Esophagus squamous epithelium (tissue), 5 donors: ENCODE results near the gene SIGLEC7. TPM values are rescaled to one million over a fixed set of nuclear protein-coding genes. Genes with fewer than 3 reads are reported as not detected.

Source experiments
- DNase-seq: peaks from one replicate; lab custom pipeline; 2025; lab: John Stamatoyannopoulos, UW
- H3K27ac ChIP-seq, 4 donors: fragments of 200-600 bp; sonication (generic); one replicate each; pipeline ENCODE4 v1.5.1; 2016 to 2019; ENCODE audit warnings: mild to moderate bottlenecking in 1 of 4
- H3K27me3 ChIP-seq, 4 donors: fragments of 200-600 bp; sonication (generic); 1 replicate in 3 of 4; 2 replicates in 1 of 4; pipeline versions ENCODE4 v1.5.1 to v1.6.0; 2017 to 2021; ENCODE audit warnings: antibody characterized with exemption in 1 of 4
- H3K36me3 ChIP-seq, 3 donors: fragments of 200-600 bp; sonication (generic); one replicate each; pipeline ENCODE4 v1.5.1; 2016 to 2019
- H3K4me1 ChIP-seq, 3 donors: fragments of 200-600 bp; sonication (generic); one replicate each; pipeline ENCODE4 v1.5.1; 2017 to 2019
- H3K4me3 ChIP-seq, 4 donors: fragments of 200-600 bp; sonication (generic); 1 replicate in 3 of 4; 2 replicates in 1 of 4; pipeline ENCODE4 v1.5.1; 2016 to 2019; ENCODE audit warnings: mild to moderate bottlenecking in 2 of 4, moderate library complexity in 1 of 4
- H3K9me3 ChIP-seq, 3 donors: fragments of 200-600 bp; sonication (generic); one replicate each; pipeline ENCODE4 v1.5.1; 2016 to 2019
- CTCF ChIP-seq, 6 experiments: fragments of 450-650 bp in 4 of 6; fragments of 200-600 bp in 2 of 6; sonication (generic) in 2 of 6; IDR thresholded peaks; one replicate each; pipeline ENCODE4 v1.5.1; 2016 to 2019; ENCODE audit warnings: antibody characterized with exemption in 6 of 6, mild to moderate bottlenecking in 4 of 6, moderate library complexity in 4 of 6
- POLR2A ChIP-seq, 4 donors: fragments of 450-650 bp; IDR thresholded peaks; one replicate each; pipeline ENCODE4 v1.6.1; 2017; ENCODE audit warnings: antibody characterized with exemption in 4 of 4, mild to moderate bottlenecking in 4 of 4, moderate library complexity in 3 of 4
- WGBS, 2 donors: methylation state at CpG; one replicate each; pipeline ENCODE4 v1.1.5; 2018; 5-methylcytosine and 5-hydroxymethylcytosine counted together
- intact Hi-C: fragments of 100-400 bp; cut with DNase I; formaldehyde crosslinking; loops from one replicate; pipeline ENCODE4 v1.15.0; 2022
- total RNA-seq, 4 donors: library from RNA; depleted of rRNA; stranded (reverse); fragments of >200 nt; gene quantifications; one replicate each; pipeline ENCODE4 v1.1.0, GENCODE V29; 2016
- donor health status: DM: yes; HTN: yes; CAD: no.

The SIGLEC7 gene
- total RNA-seq, 4 donors from 2014 or later = 0.13 to 3.8 (median 0.32) TPM; not detected in 1

GRCh38 chr19:51201712-51202111 lies 59.6 kb downstream of the SIGLEC7 start:
- Histone ChIP-seq H3K4me1 (no peaks in the 10 kb centered on the region), H3K27ac (no peak overlapping the region), H3K4me3 (no peak overlapping the region), H3K36me3 (no peaks in the 10 kb centered on the region), H3K27me3 (peaks cover 0 to 34% (median 0%) of the 10 kb centered on the region in 4 donors), H3K9me3 (no peaks in the 10 kb centered on the region)
- intact Hi-C loops = no loop called here
- 64 to 65% methylated on average over 4 of the region's 5 CpGs for WGBS, 2 donors
- no peak for DNase-seq
- TF ChIP-seq POLR2A (IDR thresholded peaks at IDR 0.05) = no peak
- no peak for TF ChIP-seq CTCF (IDR thresholded peaks at IDR 0.05)

Other genes with a start within 250 kb of the SIGLEC7 start
- not detected for gene KLK4, start 230.9 kb upstream of the SIGLEC7 start, total RNA-seq
- 10 to 100 TPM in 3 of 4 donors, 1 to 10 TPM in 1; 5.9 to 84.7 (median 49.9) TPM for gene KLK5, start 189.3 kb upstream of the SIGLEC7 start, total RNA-seq
- gene KLK6, start 172.7 kb upstream of the SIGLEC7 start, total RNA-seq = 100 to 1,000 TPM in 2 of 4 donors, 10 to 100 TPM in 1, 1 to 10 TPM in 1; 6.1 to 160 (median 102) TPM
- 100 to 1,000 TPM in 3 of 4 donors, 1 to 10 TPM in 1; 9.5 to 309 (median 198) TPM for gene KLK7, start 158.4 kb upstream of the SIGLEC7 start, total RNA-seq
- gene KLK8, start 140.7 kb upstream of the SIGLEC7 start, total RNA-seq = 100 to 1,000 TPM in 3 of 4 donors, 10 to 100 TPM in 1; 32.8 to 235 (median 191) TPM
- 100 to 1,000 TPM in 3 of 4 donors, 10 to 100 TPM in 1; 73.4 to 816 (median 310) TPM for gene KLK10, start 122.6 kb upstream of the SIGLEC7 start, total RNA-seq
- 100 to 1,000 TPM; 171 to 460 (median 244) TPM for gene KLK11, start 115.7 kb upstream of the SIGLEC7 start, total RNA-seq
- 100 to 1,000 TPM in 2 of 4 donors, 10 to 100 TPM in 2; 16.2 to 231 (median 115) TPM for gene KLK12, start 107.3 kb upstream of the SIGLEC7 start, total RNA-seq
- gene KLK13, start 77.2 kb upstream of the SIGLEC7 start, total RNA-seq = 100 to 1,000 TPM; 163 to 973 (median 600) TPM
- gene KLK14, start 59.4 kb upstream of the SIGLEC7 start, total RNA-seq = under 1 TPM in 1 of 4 donors, not detected in 3; 0.66 TPM
- gene CTU1, start 33.9 kb upstream of the SIGLEC7 start, total RNA-seq = 10 to 100 TPM; 10.8 to 18.6 (median 13.5) TPM
- 1 to 10 TPM in 3 of 4 donors, under 1 TPM in 1; 0.49 to 4.4 (median 2.4) TPM for gene SIGLEC9, start 17.4 kb upstream of the SIGLEC7 start, total RNA-seq
- gene CD33, start 82.8 kb downstream of the SIGLEC7 start, total RNA-seq = 1 to 10 TPM in 1 of 4 donors, under 1 TPM in 3; 0.30 to 6.7 (median 0.58) TPM
- not detected for gene SIGLECL1, start 108.8 kb downstream of the SIGLEC7 start, total RNA-seq
- gene IGLON5, start 169.3 kb downstream of the SIGLEC7 start, total RNA-seq = not detected
- 100 to 1,000 TPM in 1 of 4 donors, 10 to 100 TPM in 3; 36.4 to 201 (median 50.6) TPM for gene VSIG10L, start 199.8 kb downstream of the SIGLEC7 start, total RNA-seq
- gene ETFB, start 224.1 kb downstream of the SIGLEC7 start, total RNA-seq = 100 to 1,000 TPM; 104 to 215 (median 157) TPM
- gene CLDND2, start 226.7 kb downstream of the SIGLEC7 start, total RNA-seq = not detected
- gene NKG7, start 230.4 kb downstream of the SIGLEC7 start, total RNA-seq = 1 to 10 TPM in 2 of 4 donors, under 1 TPM in 1, not detected in 1; 0.50 to 2.5 (median 2.2) TPM
- gene LIM2, start 245.7 kb downstream of the SIGLEC7 start, total RNA-seq = not detected
- gene C19orf84, start 248.3 kb downstream of the SIGLEC7 start, total RNA-seq = not detected